ENCODE results near the gene KLK12.

KLK12 gene

GRCh38 chr19:50981587-50982146 is 53.1 kb downstream of the KLK12 start:
- DNase-seq (ENCODE audit: low spot score): no peak

GRCh38 chr19:50980208-50980607 is 54.6 kb downstream of the KLK12 start:
- no peak for DNase-seq (ENCODE audit: low spot score)

GRCh38 chr19:50979758-50980157 is 55.0 kb downstream of the KLK12 start:
- no peak for DNase-seq (ENCODE audit: low spot score)

Measured in hematopoietic multipotent progenitor cell treated with erythropoietin and hydrocortisone succinate and interleukin-3 and kit ligand, for 15 days (in vitro differentiated cells).